ENCODE data around the gene LRATD1.
A peak's percentile ranks its signal among the peaks of the same experiment; 100 is the strongest.
"Not testable (repeated sequence)": the region's sequence is repeated elsewhere in the genome, so short reads cannot be mapped to it uniquely, and the experiment has no call there.

The LRATD1 gene, protein sequence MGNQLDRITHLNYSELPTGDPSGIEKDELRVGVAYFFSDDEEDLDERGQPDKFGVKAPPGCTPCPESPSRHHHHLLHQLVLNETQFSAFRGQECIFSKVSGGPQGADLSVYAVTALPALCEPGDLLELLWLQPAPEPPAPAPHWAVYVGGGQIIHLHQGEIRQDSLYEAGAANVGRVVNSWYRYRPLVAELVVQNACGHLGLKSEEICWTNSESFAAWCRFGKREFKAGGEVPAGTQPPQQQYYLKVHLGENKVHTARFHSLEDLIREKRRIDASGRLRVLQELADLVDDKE

GRCh38 chr2:14632133-14632936 is at the start of gene LRATD1:
Gene LRATD1 (plus strand): TSS chr2:14632717. CDS start chr2:14633980, 1,263 bp downstream.
- DNase-seq (ENCODE audit: low spot score) = peak; percentile 91

DNA sequence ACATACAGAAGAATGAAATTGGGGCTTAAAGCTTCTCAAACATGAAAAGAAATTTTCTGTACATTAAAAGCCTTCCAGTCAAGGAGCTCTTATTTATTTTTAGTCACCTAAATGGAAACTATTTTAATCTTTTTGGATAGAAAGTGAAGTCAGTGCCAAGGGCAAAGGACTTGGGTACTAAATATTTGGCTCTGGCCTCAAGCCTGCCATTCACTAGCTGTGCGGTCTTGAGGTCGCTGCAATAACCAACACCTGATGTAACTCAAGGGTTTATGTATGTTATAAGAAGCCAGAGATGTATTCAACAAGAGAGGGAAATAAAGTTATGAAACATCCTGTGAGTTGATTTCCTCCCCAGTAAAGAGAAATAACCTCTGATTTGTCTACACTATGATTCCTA is 49.5 kb upstream of the LRATD1 start:
- DNase-seq (ENCODE audit: low spot score) = no peak

- no peak for DNase-seq (ENCODE audit: low spot score)
These were observed 48.7 kb upstream of the LRATD1 start for GRCh38 chr2:14583802-14584201.

GRCh38 chr2:14587119-14587518 is 45.4 kb upstream of the LRATD1 start:
- DNase-seq (ENCODE audit: low spot score) = peak; percentile 73

- peak; percentile 48 for DNase-seq (ENCODE audit: low spot score)
These were observed 31.3 kb upstream of the LRATD1 start for GRCh38 chr2:14601156-14601770.

DNA sequence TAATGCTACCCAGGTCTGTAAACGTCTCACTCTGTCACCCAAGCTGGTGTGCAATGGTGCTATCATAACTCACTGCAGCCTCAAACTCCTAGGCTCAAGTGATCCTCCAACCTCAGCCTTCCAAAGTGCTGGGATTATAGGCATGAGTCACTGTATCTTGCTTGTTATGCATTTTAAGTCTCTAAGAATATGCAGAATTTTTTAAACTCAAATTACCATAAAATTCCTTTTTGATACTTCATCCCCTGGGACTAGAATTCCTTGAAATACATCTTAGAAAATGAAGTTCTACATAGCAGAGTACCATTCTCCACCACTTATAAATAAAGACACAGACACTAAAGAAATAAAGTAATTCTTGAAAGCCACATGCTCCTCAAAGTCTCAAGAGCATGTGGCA is 30.2 kb upstream of the LRATD1 start:
- DNase-seq (ENCODE audit: low spot score) = no peak

- no peak for DNase-seq (ENCODE audit: low spot score)
These were observed 28.8 kb upstream of the LRATD1 start for GRCh38 chr2:14603676-14604075.

- no peak for DNase-seq (ENCODE audit: low spot score)
These were observed 24.3 kb upstream of the LRATD1 start for GRCh38 chr2:14608245-14608644.

GRCh38 chr2:14614017-14614416 is 18.5 kb upstream of the LRATD1 start:
- no peak for DNase-seq (ENCODE audit: low spot score)

DNA sequence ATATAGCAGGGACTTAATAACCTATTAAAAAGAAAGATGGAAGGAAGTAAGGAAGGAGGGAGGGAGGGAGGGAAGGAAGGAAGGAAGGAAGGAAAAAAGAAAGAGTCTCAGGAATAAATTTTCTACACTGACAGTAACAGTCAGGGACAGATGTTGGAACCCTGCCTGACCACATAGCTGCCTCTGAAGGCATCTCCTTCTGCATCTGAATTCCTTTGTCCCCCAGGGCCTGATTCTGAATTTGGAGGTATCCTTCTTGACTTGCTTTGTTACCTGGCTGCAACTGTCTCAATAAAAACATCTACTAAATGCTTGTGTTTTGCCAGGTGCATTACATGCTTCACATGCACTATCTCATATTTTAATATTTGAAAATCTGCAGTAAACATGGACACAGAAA is 17.4 kb upstream of the LRATD1 start:
- no peak for DNase-seq (ENCODE audit: low spot score)

- no peak for DNase-seq (ENCODE audit: low spot score)
These were observed 16.8 kb upstream of the LRATD1 start for GRCh38 chr2:14615760-14616159.

DNA sequence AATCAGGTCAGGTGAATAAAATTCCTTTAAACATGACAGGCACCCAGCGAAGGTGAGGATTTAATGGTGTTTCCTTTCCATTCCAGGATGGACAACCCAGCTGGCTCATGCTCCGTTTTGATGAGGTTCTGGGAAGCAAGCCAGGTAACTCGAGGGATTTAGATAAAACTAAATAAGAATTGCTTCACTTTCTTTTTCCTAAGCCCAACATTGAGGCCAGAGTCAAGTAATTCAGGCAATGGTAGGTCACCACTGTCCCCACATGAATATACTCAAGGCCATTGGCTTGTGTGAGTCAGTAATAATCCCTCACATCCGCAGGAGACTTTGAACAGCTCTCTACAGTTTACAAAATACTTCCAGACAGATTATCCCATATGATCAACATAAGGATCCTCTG is 16.2 kb upstream of the LRATD1 start:
- no peak for DNase-seq (ENCODE audit: low spot score)

- DNase-seq (ENCODE audit: low spot score) = no peak
These were observed 15.6 kb upstream of the LRATD1 start for GRCh38 chr2:14616950-14617349.

GRCh38 chr2:14619441-14619840 is 13.1 kb upstream of the LRATD1 start:
- no peak for DNase-seq (ENCODE audit: low spot score)

GRCh38 chr2:14621114-14621513 is 11.4 kb upstream of the LRATD1 start:
- no peak for DNase-seq (ENCODE audit: low spot score)

- DNase-seq (ENCODE audit: low spot score) = no peak
These were observed 10.5 kb upstream of the LRATD1 start for GRCh38 chr2:14621906-14622549.

DNA sequence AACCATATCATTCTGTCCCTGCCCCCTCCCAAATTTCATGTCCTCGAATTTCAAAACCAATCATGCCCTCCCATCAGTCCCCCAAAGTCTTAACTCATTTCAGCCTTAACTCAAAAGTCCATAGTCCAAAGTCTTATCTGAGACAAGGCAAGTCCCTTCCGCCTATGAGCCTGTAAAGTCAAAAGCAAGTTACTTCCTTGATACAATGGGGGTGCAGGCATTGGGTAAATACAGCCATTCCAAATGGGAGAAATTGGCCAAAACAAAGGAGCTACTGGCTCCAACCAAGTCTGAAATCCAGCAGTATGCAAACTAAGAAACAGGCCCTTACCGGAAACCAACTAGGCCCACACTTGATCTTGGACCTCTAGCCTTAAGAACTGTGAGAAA is 10.0 kb upstream of the LRATD1 start:
- not testable (repeated sequence) for DNase-seq (ENCODE audit: low spot score)

DNA sequence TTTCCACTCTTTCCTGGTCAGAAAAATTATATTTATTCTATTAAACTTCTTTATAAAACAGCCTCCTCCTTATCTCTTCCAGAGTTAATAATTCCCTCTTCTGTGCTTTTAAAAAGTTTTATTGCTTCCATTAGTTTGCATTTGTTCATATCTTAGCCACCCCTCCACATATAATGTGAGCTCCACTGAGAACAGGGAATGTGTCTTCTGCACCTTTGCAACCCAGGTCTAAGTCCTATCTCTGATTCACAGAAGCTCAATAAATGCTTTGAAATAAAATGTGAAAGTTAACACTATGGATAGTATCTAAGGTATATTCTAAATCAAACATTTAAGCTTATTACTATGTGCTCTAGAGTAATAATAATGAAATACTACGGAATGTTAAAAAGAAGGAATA is 9.3 kb upstream of the LRATD1 start:
- no peak for DNase-seq (ENCODE audit: low spot score)

- peak; percentile 8 for DNase-seq (ENCODE audit: low spot score)
These were observed 5.6 kb upstream of the LRATD1 start for GRCh38 chr2:14626873-14627272.

DNA sequence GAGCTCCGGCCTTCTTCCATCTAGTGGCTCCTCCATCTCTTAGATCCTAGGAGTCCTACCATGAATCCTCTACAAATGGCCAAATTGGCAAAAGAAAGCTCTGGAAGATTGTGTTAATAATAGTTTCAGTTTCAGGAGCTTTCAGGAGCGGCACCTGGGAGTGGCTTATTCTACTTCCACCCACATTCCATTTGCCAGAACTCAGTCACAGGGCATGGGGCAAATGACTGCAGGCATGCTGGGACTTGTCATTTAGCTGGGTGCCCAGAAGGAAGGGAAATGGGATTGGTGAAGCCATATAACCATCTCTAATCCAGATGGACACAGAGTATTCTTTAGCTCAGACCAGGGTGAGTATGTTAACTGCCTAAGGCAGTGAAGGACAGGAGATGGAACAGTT is 3.6 kb upstream of the LRATD1 start:
- peak; percentile 76 for DNase-seq (ENCODE audit: low spot score)

DNA sequence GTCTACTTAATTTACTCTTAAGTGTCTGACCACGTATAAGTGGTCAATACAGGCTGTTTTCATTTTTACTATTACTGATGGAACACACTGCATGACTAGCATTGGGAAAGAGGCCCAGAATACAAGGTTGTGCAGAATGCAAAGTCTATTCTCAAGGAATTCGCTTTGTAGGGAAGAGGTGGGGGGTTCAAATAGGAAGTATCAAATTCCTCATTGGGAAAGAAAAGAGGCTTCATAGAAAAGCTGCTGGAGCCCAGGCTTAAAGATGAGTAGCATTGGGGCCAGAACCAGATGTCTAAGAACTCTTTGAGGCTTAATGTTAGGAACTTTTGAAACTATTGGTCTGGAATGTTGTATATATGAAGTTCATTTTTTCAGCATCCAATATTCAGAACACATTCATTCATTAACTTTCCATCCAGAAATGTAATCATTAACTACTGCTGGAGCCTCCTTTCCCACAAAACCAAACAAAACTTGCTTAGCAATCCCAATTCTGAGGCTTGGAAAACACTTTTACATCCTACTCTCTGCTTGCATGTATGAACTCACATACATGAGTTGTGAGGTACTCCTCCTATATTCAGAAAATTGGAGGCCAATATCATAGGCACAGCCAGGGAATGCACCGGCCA is 994 bp upstream of the LRATD1 start:
- peak; percentile 68 for DNase-seq (ENCODE audit: low spot score)

GRCh38 chr2:14633061-14633460 is 544 bp downstream of the LRATD1 start:
- peak; percentile 41 for DNase-seq (ENCODE audit: low spot score)

Data from kidney tubule cell (primary cell).